Mononuclear cell (primary cell): ENCODE data around the gene SPAG6. TPM values are rescaled to one million over a fixed set of nuclear protein-coding genes. Genes with fewer than 3 reads are reported as not detected.

Experiments used
- H3K27me3 ChIP-seq: 2 replicates; pipeline ENCODE4 v1.6.0; 2011; ENCODE audit warnings: low read length, control low read depth; ENCODE audit not compliant: insufficient read depth
- H3K4me1 ChIP-seq: 2 replicates; pipeline ENCODE4 v1.5.1; 2011; ENCODE audit warnings: mild to moderate bottlenecking, low read length, control low read depth; ENCODE audit not compliant: insufficient read depth
- H3K4me3 ChIP-seq: 2 replicates; pipeline ENCODE4 v1.5.1; 2011; ENCODE audit warnings: mild to moderate bottlenecking, low read length, moderate library complexity
- H3K9me3 ChIP-seq: 2 replicates; pipeline ENCODE4 v1.5.1; 2011; ENCODE audit warnings: low read depth, mild to moderate bottlenecking, control low read depth, low read length
- total RNA-seq: library from RNA; depleted of rRNA; stranded (reverse); fragments of >200 nt; gene quantifications from one replicate; pipeline ENCODE4 v1.2.3, GENCODE V29; 2012

Gene SPAG6
- total RNA-seq, 1 donor: not detected

- Histone ChIP-seq H3K4me3 (no peak overlapping the region), H3K27me3 (no peaks in the 10 kb centered on the region), H3K9me3 (no peaks in the 10 kb centered on the region), H3K4me1 (peaks cover 4% of the 10 kb centered on the region)
These were observed 114.2 kb downstream of the SPAG6 start for GRCh38 chr10:22459496-22459895.

- H3K27me3 ChIP-seq: no peaks in the 10 kb centered on the region
- peaks cover 3% of the 10 kb centered on the region for H3K4me1 ChIP-seq
- no peak overlapping the region for H3K4me3 ChIP-seq
- H3K9me3 ChIP-seq: no peaks in the 10 kb centered on the region
These were observed 114.8 kb downstream of the SPAG6 start for GRCh38 chr10:22460101-22460500.

- H3K4me1 ChIP-seq: no peaks in the 10 kb centered on the region
- H3K27me3 ChIP-seq: no peaks in the 10 kb centered on the region
- H3K4me3 ChIP-seq: no peak overlapping the region
- no peaks in the 10 kb centered on the region for H3K9me3 ChIP-seq
These were observed 115.5 kb downstream of the SPAG6 start for GRCh38 chr10:22460531-22461403.

- no peak overlapping the region for H3K4me3 ChIP-seq
These were observed 116.6 kb downstream of the SPAG6 start for GRCh38 chr10:22461891-22462290.

GRCh38 chr10:22463255-22463654, 118.0 kb downstream of the SPAG6 start:
- Histone ChIP-seq H3K9me3 (no peaks in the 10 kb centered on the region), H3K27me3 (no peaks in the 10 kb centered on the region), H3K4me1 (no peaks in the 10 kb centered on the region), H3K4me3 (no peak overlapping the region)

More at GRCh38 chr10:22461891-22462290, 116.6 kb downstream of the SPAG6 start:
- Histone ChIP-seq H3K9me3 (no peaks in the 10 kb centered on the region), H3K27me3 (no peaks in the 10 kb centered on the region), H3K4me1 (no peaks in the 10 kb centered on the region)

- Histone ChIP-seq H3K4me1 (no peaks in the 10 kb centered on the region), H3K27me3 (no peaks in the 10 kb centered on the region), H3K4me3 (no peak overlapping the region), H3K9me3 (no peaks in the 10 kb centered on the region)
These were observed 119.8 kb downstream of the SPAG6 start for GRCh38 chr10:22464966-22465629.

GRCh38 chr10:22466763-22467334, 121.6 kb downstream of the SPAG6 start:
- Histone ChIP-seq H3K4me3 (no peak overlapping the region), H3K9me3 (no peaks in the 10 kb centered on the region), H3K27me3 (peaks cover 10% of the 10 kb centered on the region), H3K4me1 (no peaks in the 10 kb centered on the region)

Other genes with a start within 250 kb of the SPAG6 start
- gene EBLN1, start 127.5 kb upstream of the SPAG6 start, total RNA-seq: not detected
- gene COMMD3, start 29.1 kb upstream of the SPAG6 start, total RNA-seq: 21.5 TPM
- 67.4 TPM for gene BMI1, start 24.4 kb upstream of the SPAG6 start, total RNA-seq